Measurements from ENCODE around the gene NRXN3.

DNA sequence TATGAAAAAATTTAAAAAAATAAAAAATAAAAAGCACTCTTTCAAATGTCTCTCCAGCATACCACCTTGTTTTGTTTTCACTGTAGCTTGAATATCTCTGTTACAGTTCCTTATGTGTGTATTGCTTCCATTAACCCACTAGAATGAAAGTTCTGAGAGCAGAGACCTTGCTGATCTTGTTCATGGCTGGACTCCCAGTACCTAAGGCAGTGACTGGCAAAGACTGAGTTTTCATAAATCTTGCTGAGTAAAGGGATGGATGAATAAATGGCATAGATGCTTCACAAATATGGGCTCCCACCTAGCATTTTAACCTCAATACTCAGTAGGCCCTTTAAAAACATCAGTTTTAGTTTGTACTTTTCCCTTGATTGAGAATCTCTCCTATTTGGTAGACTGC lies 1125.2 kb downstream of the NRXN3 start:
- TF ChIP-seq, protein P1, sequence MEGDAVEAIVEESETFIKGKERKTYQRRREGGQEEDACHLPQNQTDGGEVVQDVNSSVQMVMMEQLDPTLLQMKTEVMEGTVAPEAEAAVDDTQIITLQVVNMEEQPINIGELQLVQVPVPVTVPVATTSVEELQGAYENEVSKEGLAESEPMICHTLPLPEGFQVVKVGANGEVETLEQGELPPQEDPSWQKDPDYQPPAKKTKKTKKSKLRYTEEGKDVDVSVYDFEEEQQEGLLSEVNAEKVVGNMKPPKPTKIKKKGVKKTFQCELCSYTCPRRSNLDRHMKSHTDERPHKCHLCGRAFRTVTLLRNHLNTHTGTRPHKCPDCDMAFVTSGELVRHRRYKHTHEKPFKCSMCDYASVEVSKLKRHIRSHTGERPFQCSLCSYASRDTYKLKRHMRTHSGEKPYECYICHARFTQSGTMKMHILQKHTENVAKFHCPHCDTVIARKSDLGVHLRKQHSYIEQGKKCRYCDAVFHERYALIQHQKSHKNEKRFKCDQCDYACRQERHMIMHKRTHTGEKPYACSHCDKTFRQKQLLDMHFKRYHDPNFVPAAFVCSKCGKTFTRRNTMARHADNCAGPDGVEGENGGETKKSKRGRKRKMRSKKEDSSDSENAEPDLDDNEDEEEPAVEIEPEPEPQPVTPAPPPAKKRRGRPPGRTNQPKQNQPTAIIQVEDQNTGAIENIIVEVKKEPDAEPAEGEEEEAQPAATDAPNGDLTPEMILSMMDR (IDR thresholded peaks at IDR 0.05), result no peak
- TF ChIP-seq POLR2AphosphoS5 (IDR thresholded peaks at IDR 0.05), result peak in 2 of 3 donors; percentile 30 to 35
- no peak for TF ChIP-seq POLR2A (IDR thresholded peaks at IDR 0.05)
- no peak for TF ChIP-seq EP300 (IDR thresholded peaks at IDR 0.05; ENCODE audit: low read depth)
